GM21367 (cell line): ENCODE measurements around the gene MRPS9.
A peak's percentile ranks its signal among the peaks of the same experiment; 100 is the strongest.

Experiments used
- ATAC-seq: cut with Tn5 transposase; IDR thresholded peaks from one replicate; pipeline ENCODE4 v1.9.1; 2021; ENCODE audit not compliant: unreplicated experiment

MRPS9 gene

GRCh38 chr2:105117565-105117964 lies 79.7 kb downstream of the MRPS9 start:
- ATAC-seq: no peak

GRCh38 chr2:105118960-105119359 lies 81.1 kb downstream of the MRPS9 start:
- ATAC-seq: no peak

DNA sequence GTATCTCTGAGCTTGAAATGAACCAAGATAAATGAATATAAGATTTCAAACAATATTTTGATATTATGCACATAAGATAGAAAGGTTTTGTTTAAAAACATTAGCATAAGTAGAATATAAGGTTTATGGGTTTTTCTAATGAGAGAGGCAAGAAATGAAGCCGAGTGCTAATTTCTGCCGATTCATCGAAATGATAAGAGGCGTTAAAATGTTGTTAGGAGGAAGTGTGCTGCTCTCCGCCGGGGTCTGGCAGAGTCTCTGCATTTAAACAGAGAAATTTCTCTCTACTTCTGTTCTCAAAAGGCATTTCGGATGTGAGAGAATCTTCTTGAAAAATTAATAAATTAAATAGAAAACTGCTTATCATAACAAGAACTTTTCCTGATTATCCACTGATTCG lies 83.6 kb downstream of the MRPS9 start:
- no peak for ATAC-seq

GRCh38 chr2:105125428-105125827 lies 87.6 kb downstream of the MRPS9 start:
- ATAC-seq: no peak

DNA sequence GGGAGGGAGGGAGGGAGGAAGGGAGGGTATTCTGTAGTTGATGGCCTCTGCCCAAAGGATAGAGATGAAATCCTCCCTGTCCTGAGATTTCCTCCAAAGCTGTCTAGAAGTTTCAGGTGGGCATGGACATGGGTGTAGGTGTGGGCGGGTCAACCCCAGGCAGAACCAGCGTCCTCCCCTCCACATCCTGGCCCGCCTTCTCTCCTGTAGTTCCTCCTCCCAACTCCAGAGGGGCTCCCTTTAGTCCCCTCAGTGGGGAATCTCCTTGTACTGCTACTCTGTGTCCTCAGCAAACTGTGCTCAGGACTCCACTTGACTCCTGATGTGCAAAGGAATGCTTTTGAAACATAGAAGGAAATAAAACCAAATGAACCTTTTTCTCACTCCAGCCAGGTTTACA lies 88.1 kb downstream of the MRPS9 start:
- ATAC-seq: no peak

GRCh38 chr2:105126336-105126735 lies 88.5 kb downstream of the MRPS9 start:
- no peak for ATAC-seq

DNA sequence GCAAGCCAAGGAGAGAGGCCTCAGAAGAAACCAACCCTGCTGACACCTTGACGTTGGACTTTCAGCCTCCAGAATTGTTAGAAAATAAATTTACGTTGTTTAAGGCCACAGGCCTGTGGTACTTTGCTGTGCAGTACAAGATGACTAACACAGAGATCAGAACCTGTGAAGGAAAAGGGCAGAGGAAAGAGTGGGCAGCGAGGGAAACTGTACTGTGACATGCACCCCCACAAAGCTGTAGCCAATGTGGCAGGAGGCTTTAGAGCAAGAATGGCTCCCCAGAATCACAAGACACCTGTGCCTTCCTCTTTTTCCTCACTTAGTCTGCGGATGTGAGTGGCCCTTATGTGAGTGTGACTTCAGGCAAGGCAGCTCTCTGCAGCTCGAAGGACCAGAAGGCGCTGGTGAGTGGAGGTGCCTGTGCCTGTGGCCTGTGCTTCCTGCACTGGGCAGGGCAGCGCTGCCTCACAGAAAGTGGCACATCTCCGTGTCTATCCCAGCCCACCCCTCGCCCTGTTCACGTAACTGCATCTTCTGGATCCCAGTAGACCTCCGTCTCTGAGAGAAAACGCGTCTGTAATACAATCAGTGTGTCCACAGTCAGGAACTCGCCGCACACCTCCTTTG lies 89.5 kb downstream of the MRPS9 start:
- ATAC-seq: no peak

- peak; percentile 96 for ATAC-seq
These were observed 91.9 kb downstream of the MRPS9 start for GRCh38 chr2:105129722-105130232.

GRCh38 chr2:105130546-105130945 lies 92.7 kb downstream of the MRPS9 start:
- no peak for ATAC-seq

DNA sequence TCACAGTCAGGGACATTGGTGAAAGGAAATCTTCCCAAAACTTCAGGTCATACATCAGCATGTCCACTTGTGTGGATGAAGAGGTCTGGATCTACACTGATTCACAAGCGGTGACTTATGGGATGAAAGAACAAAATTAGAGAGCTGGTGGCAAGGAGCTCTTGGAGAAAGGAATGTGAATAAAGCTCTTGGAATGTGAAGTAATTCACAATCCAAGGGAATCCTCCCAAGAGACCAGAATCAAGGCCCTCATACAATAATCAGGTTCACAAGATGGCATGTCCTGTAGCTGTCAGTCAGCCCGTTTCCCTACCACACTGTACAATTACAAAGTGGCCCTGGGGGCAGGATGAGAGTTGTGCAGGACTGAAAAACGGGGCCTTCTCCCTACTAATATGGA lies 96.2 kb downstream of the MRPS9 start:
- no peak for ATAC-seq

GRCh38 chr2:105135436-105135835 lies 97.6 kb downstream of the MRPS9 start:
- no peak for ATAC-seq

GRCh38 chr2:105136394-105136793 lies 98.5 kb downstream of the MRPS9 start:
- ATAC-seq: no peak

GRCh38 chr2:105138643-105139042 lies 100.8 kb downstream of the MRPS9 start:
- ATAC-seq: no peak

DNA sequence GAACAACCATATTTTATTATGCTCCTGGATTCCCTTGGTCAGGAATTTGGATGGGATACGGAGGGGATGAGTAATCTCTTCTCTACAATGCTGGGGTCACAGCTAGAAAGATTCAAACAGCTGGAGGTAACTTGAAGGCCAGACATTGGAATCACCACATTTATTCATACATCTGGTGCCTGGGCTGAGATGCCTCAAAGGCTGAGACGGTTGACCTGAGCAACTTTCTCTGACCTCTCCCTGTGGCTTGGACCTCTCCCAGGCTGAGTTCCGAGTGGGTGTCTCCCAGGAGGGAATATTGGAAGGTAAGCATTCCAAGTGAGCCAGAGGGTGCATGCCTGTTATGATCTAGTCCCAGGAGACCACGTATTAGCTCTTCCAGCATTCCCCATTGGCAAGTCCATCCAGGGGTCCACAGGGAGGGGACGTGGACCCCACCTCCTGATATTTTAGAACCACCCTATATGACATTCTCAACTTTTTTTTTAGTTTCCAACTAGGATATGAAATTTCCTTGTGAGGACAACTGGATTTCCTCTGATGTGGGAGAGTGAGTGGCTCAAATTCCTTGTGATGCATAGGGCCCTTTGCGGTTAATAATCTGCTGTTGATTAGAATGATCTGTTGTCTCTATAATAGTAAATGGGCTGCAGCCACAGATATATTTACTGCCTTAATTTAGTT lies 101.8 kb downstream of the MRPS9 start:
- no peak for ATAC-seq

DNA sequence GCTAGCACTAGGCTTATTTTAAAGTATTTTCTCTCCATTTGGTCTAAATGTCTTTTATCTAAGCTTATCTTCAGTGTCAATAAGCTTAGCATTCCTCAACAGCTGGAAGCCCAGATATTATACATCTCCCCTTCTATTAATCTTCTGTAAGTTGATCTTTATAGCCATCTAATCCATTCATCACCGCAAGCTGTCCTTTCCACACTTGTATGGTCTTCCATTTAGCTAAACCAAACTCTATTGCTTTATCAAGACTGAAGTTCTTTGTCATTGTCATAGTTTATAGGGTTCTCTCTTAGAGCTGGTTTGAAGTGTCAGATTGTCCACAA lies 102.3 kb downstream of the MRPS9 start:
- ATAC-seq: no peak

- ATAC-seq: no peak
These were observed 103.3 kb downstream of the MRPS9 start for GRCh38 chr2:105141099-105141614.

DNA sequence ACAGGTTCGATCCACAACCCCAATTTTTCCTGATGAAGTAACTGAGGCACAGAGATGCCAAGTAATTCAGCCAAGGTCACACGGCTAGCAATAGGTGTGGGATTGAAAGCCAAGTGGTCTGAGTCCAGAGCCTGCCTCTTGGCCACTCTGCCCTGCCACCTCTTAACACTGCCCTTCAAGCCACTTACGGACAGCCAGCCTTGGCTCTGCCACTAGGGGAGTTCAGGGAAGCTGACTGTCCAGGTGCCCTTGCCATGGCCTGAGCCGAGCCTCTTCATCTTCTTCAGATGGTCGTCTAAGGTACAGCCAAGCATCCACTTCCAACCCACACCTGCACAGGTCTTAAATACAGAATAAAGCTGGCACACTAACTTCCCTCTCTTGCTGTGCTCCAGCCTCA lies 104.4 kb downstream of the MRPS9 start:
- ATAC-seq: no peak

- no peak for ATAC-seq
These were observed 105.2 kb downstream of the MRPS9 start for GRCh38 chr2:105143094-105143466.

DNA sequence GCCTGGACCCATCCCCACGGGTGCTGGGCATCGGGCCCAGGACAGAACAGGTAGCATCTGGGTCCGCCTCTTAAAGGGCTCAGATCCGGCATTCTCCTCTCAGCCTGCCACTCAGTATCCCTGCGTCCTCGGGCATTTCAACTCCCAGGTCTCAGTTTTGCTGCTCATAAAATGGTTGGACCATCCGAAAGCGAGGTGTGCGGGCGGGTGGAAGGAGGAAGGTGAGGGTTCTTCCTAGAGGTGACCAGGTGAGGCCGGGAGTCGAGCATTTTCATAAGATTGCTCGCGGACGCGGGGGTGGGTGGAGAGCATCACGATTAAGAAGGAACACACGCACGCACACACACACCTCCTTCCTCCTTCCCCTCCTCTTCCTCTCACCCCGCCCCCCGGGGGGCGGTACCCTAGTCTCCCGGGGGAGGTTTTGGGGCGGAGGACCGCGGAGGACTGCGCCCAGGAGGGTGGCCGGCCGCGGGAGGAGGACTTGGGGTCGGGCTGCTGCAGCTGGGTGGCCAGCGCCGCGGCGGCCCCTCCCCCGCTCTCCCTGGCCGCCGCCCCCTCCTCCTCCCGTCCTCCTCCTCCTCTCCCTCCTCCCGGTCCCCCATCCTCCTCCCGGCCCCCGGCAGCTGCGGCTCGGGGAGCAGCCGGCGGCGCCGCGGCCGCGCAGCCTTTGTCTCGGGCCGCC lies 105.7 kb downstream of the MRPS9 start:
- ATAC-seq: peak; percentile 60

- ATAC-seq: no peak
These were observed 106.5 kb downstream of the MRPS9 start for GRCh38 chr2:105144152-105144940.

DNA sequence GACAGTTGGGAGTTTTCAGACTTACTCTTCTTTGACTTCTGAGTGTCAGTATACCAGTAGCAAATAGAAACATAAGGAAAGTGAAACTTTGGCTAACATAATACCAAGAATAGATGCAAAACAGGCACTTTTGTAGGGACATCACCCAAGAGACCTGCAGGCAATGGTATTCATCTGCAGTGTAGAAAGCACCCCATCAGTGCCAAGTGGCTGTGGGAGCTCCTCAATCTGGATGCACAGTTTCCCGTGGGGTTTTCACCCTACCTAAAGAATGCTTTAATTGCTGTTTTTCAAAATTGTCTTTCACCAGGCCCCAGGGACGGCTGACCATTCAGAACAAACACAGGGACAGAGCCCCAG lies 107.1 kb downstream of the MRPS9 start:
- ATAC-seq: peak; percentile 49
